Measurements from ENCODE around the gene ASPG.

The ASPG gene

GRCh38 chr14:104094709-104095425 is 9.4 kb downstream of the ASPG start:
- DNase-seq = peak; percentile 89

- DNase-seq = no peak
These were observed 10.2 kb downstream of the ASPG start for GRCh38 chr14:104095426-104096310.

- no peak for DNase-seq
These were observed 10.8 kb downstream of the ASPG start for GRCh38 chr14:104096318-104096717.

- no peak for DNase-seq
These were observed 11.5 kb downstream of the ASPG start for GRCh38 chr14:104096751-104097700.

- DNase-seq = no peak
These were observed 13.0 kb downstream of the ASPG start for GRCh38 chr14:104098272-104099095.

GRCh38 chr14:104099096-104100041 is 13.9 kb downstream of the ASPG start:
- no peak for DNase-seq

GRCh38 chr14:104100171-104101085 is 14.9 kb downstream of the ASPG start:
- DNase-seq = no peak

GRCh38 chr14:104101086-104101621 is 15.7 kb downstream of the ASPG start:
- no peak for DNase-seq

- no peak for DNase-seq
These were observed 16.3 kb downstream of the ASPG start for GRCh38 chr14:104101651-104102281.

GRCh38 chr14:104102282-104102914 is 16.9 kb downstream of the ASPG start:
- DNase-seq = no peak

GRCh38 chr14:104103061-104103445 is 17.6 kb downstream of the ASPG start:
- no peak for DNase-seq

GRCh38 chr14:104103446-104104075 is 18.1 kb downstream of the ASPG start:
- DNase-seq = no peak

GRCh38 chr14:104104076-104104901 is 18.8 kb downstream of the ASPG start:
- DNase-seq = no peak

- no peak for DNase-seq
These were observed 19.7 kb downstream of the ASPG start for GRCh38 chr14:104105071-104105821.

- no peak for DNase-seq
These were observed 20.4 kb downstream of the ASPG start for GRCh38 chr14:104105822-104106470.

Measured in eye (tissue), 1 donor.